ENCODE measurements around the gene GLO1.

Gene GLO1

DNA sequence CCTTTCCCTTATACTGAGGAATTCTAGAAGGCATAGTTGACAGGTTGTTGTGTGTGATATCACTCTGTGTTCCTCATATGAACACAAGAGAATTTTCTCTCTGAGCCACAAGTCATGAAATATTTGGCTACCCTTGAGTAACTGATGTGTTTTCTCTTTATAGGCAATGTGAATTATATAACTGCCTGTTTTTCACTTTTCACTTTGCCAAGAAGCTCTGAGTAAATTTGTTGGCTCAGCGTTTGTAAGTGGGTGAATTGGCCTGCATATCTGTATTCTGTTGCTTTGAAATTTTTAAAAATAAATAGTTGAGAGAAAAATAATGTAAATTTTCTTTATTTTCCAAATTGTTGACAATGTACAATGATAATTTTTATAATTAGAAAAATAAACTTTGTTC, 58.0 kb downstream of the GLO1 start:
- H3K4me3 ChIP-seq (ENCODE audit: low read depth, low read length): no peak overlapping the region
- no peak for DNase-seq (ENCODE audit: low read depth)
- TF ChIP-seq, protein P1, sequence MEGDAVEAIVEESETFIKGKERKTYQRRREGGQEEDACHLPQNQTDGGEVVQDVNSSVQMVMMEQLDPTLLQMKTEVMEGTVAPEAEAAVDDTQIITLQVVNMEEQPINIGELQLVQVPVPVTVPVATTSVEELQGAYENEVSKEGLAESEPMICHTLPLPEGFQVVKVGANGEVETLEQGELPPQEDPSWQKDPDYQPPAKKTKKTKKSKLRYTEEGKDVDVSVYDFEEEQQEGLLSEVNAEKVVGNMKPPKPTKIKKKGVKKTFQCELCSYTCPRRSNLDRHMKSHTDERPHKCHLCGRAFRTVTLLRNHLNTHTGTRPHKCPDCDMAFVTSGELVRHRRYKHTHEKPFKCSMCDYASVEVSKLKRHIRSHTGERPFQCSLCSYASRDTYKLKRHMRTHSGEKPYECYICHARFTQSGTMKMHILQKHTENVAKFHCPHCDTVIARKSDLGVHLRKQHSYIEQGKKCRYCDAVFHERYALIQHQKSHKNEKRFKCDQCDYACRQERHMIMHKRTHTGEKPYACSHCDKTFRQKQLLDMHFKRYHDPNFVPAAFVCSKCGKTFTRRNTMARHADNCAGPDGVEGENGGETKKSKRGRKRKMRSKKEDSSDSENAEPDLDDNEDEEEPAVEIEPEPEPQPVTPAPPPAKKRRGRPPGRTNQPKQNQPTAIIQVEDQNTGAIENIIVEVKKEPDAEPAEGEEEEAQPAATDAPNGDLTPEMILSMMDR (conservative IDR thresholded peaks at IDR 0.05; ENCODE audit: low read depth, low read length): no peak

- TF ChIP-seq, protein P1 (conservative IDR thresholded peaks at IDR 0.05; ENCODE audit: low read depth, low read length): no peak
- DNase-seq (ENCODE audit: low read depth): no peak
- peak overlapping the region; percentile 94 for H3K4me3 ChIP-seq (ENCODE audit: low read depth, low read length)
Measured at GRCh38 chr6:38640216-38640909, 62.6 kb downstream of the GLO1 start.

DNA sequence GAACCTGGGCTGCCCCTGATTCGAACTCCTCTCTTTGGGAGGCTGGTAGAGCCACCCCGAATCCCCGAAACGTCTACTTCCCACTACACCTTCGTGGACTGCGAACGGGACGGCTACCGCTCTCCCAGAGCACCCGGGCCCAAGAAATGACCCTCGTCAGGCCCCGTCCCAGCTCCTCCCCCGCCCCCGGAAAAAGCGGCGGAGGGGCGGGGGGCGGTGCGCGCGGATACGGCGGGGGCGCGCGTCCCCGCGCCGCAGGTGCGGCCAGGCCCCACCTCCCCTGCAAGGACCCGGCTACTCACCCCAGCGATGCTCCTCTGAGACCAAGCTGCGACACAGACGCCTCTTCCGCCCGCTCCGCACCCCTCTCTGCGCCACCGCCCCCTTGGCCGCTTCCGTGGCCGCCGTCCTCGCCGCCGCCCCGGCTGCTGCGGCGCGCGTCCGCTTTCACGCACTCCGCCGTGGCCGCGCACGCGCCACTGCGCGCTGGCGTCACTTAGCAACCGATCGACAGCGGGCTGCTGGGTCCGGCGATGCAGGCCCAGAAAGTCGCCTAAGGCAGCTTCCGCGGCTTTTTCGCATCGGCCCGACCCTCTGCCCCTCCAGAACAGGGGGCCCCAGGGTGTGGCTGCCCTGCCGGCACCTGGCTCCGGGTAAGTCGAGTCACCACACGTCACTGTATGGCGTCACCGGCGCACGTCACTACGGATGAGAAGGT, 63.3 kb downstream of the GLO1 start, which contains the start of gene BTBD9:
Gene BTBD9, minus strand, starts transcription at position 432 of the 718 bp plus-strand sequence.
- TF ChIP-seq, protein P1 (conservative IDR thresholded peaks at IDR 0.05; ENCODE audit: low read depth, low read length): no peak
- DNase-seq (ENCODE audit: low read depth): peak; percentile 80
- peak within 1 kb of the TSS; percentile 94 for H3K4me3 ChIP-seq (ENCODE audit: low read depth, low read length)

DNA sequence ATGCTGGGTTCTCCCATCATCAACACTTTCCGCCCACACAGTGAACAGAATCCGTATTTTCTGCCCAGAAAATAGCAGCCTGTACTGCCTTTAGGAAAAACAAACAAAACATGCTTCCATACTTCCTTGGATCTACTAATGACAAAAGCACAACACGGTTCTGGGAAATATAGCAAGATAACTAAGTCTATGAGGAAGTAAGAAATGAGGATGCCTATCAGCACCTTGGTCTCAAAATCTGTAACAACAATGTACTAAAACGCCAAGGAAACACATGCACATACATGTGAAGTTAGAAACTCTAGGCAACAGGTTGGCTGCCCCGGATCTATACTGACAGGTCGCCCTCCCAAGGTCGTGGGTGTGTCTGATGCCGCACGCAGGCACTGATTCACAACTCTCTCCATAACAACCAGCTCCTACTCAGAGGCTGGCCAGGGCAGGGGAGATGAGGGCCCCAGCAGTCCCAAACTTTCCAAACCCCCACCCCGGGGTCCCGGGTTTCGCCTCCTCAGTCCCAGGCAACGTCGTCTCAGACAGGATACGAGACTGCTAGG, 63.9 kb downstream of the GLO1 start:
- peak; percentile 38 for DNase-seq (ENCODE audit: low read depth)
- peak overlapping the region; percentile 94 for H3K4me3 ChIP-seq (ENCODE audit: low read depth, low read length)
- TF ChIP-seq, protein P1 (conservative IDR thresholded peaks at IDR 0.05; ENCODE audit: low read depth, low read length): no peak

DNA sequence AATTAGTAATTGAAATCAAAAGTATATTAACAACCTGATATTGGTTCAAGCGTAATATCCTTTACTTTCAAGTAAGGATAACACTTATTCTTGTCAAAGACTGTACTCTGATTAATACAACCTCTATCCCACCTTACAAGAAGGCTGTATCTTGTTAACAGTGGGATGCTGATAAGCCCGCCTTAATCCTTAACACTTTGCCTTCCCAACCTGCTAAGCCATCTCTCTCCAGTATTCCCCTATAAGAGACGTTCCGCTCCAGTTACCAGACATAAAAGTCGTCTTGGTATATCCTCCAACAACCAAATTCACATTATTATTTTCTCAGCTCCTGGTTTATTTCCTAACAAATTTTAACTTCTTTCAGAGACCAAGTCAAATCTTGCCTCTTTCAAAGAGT, 65.2 kb downstream of the GLO1 start:
- no peak overlapping the region for H3K4me3 ChIP-seq (ENCODE audit: low read depth, low read length)
- no peak for DNase-seq (ENCODE audit: low read depth)
- TF ChIP-seq, protein P1 (conservative IDR thresholded peaks at IDR 0.05; ENCODE audit: low read depth, low read length): no peak

- no peak overlapping the region for H3K4me3 ChIP-seq (ENCODE audit: low read depth, low read length)
- no peak for DNase-seq (ENCODE audit: low read depth)
- TF ChIP-seq, protein P1 (conservative IDR thresholded peaks at IDR 0.05; ENCODE audit: low read depth, low read length): no peak
Measured at GRCh38 chr6:38636027-38636426, 66.9 kb downstream of the GLO1 start.

All from choroid plexus epithelial cell (primary cell).